Measurements from ENCODE around the gene NOLC1. TPM values are rescaled to one million over a fixed set of nuclear protein-coding genes. Genes with fewer than 3 reads are reported as not detected.

Gene NOLC1
- total and polyA plus RNA-seq, 4 donors = 11.6 to 26.3 (median 20.4) TPM

- WGBS = 5% methylated on average over 22 of the region's 22 CpGs
- Histone ChIP-seq H3K36me3 (ENCODE audit: control insufficient read depth in 4 of 4, insufficient read depth in 3 of 4, low read depth in 1 of 4, low read length in 3 of 4) (no peaks in the 10 kb centered on the region), H3K27me3 (ENCODE audit: control insufficient read depth in 4 of 4, insufficient read depth in 4 of 4, low read length in 3 of 4) (no peaks in the 10 kb centered on the region), H3K9me3 (ENCODE audit: control insufficient read depth in 4 of 4, low read length in 3 of 4) (no peaks in the 10 kb centered on the region), H3K9ac (ENCODE audit: low read depth in 1 of 2, low read length in 2 of 2) (peak overlapping the region; percentile 49 to 58), H3K27ac (ENCODE audit: low read depth in 1 of 2, low read length in 2 of 2) (peak overlapping the region; percentile 91 to 93), H3K4me3 (ENCODE audit: low read depth in 1 of 3, low read length in 3 of 3) (peak overlapping the region; percentile 68 to 89 (median 83)), H3K4me1 (ENCODE audit: control insufficient read depth in 4 of 4, insufficient read depth in 4 of 4, low read length in 3 of 4) (peaks cover 11 to 56% (median 41%) of the 10 kb centered on the region in 4 donors)
- peak; percentile 65 for DNase-seq (ENCODE audit: low spot score)
- TF ChIP-seq SP1 (IDR thresholded peaks at IDR 0.05) (peak; percentile 55), JUND (IDR thresholded peaks at IDR 0.05) (no peak), HNF4A (conservative IDR thresholded peaks at IDR 0.05) (peak in 1 of 2 donors; percentile 42)
Observed at GRCh38 chr10:102119417-102120141, 32.6 kb upstream of the NOLC1 start.

GRCh38 chr10:102120142-102120990 lies 31.8 kb upstream of the NOLC1 start, which contains the start of gene LDB1:
Gene LDB1, minus strand, starts transcription at chr10:102120368. Its CDS starts 258 bp downstream, at chr10:102120110.
- H3K4me1 ChIP-seq (ENCODE audit: control insufficient read depth in 4 of 4, insufficient read depth in 4 of 4, low read length in 3 of 4) = peaks cover 11 to 52% (median 37%) of the 10 kb centered on the region in 4 donors
- H3K9ac ChIP-seq (ENCODE audit: low read depth in 1 of 2, low read length in 2 of 2) = peak within 1 kb of the TSS; percentile 49 to 58
- H3K27ac ChIP-seq (ENCODE audit: low read depth in 1 of 2, low read length in 2 of 2) = peak within 1 kb of the TSS; percentile 91 to 93
- peak; percentile 7 for TF ChIP-seq SP1 (IDR thresholded peaks at IDR 0.05)
- TF ChIP-seq FOXA1 (IDR thresholded peaks at IDR 0.05) = no peak
- TF ChIP-seq YY1 (IDR thresholded peaks at IDR 0.05) = peak; percentile 24
- TF ChIP-seq RXRA (IDR thresholded peaks at IDR 0.05) = no peak
- no peak for TF ChIP-seq HNF4A (conservative IDR thresholded peaks at IDR 0.05)
- TF ChIP-seq HNF4G (IDR thresholded peaks at IDR 0.05) = no peak
- TF ChIP-seq REST (IDR thresholded peaks at IDR 0.05) = peak; percentile 17
- peak; percentile 74 for DNase-seq (ENCODE audit: low spot score)
- peak within 1 kb of the TSS; percentile 69 to 89 (median 83) for H3K4me3 ChIP-seq (ENCODE audit: low read depth in 1 of 3, low read length in 3 of 3)
- no peaks in the 10 kb centered on the region for H3K27me3 ChIP-seq (ENCODE audit: control insufficient read depth in 4 of 4, insufficient read depth in 4 of 4, low read length in 3 of 4)
- under 1% methylated on average over 104 of the region's 104 CpGs for WGBS
- no peaks in the 10 kb centered on the region for H3K9me3 ChIP-seq (ENCODE audit: control insufficient read depth in 4 of 4, low read length in 3 of 4)
- H3K36me3 ChIP-seq (ENCODE audit: control insufficient read depth in 4 of 4, insufficient read depth in 3 of 4, low read depth in 1 of 4, low read length in 3 of 4) = no peaks in the 10 kb centered on the region

- Histone ChIP-seq H3K9me3 (ENCODE audit: control insufficient read depth in 4 of 4, low read length in 3 of 4) (no peaks in the 10 kb centered on the region), H3K36me3 (ENCODE audit: control insufficient read depth in 4 of 4, insufficient read depth in 3 of 4, low read depth in 1 of 4, low read length in 3 of 4) (no peaks in the 10 kb centered on the region), H3K4me3 (ENCODE audit: low read depth in 1 of 3, low read length in 3 of 3) (peak overlapping the region; percentile 69 to 89 (median 83)), H3K4me1 (ENCODE audit: control insufficient read depth in 4 of 4, insufficient read depth in 4 of 4, low read length in 3 of 4) (peaks cover 11 to 45% (median 32%) of the 10 kb centered on the region in 4 donors), H3K9ac (ENCODE audit: low read depth in 1 of 2, low read length in 2 of 2) (peak overlapping the region; percentile 5 to 39), H3K27me3 (ENCODE audit: control insufficient read depth in 4 of 4, insufficient read depth in 4 of 4, low read length in 3 of 4) (no peaks in the 10 kb centered on the region), H3K27ac (ENCODE audit: low read depth in 1 of 2, low read length in 2 of 2) (peak overlapping the region; percentile 91 to 93)
- 48% methylated on average over 15 of the region's 15 CpGs for WGBS
- DNase-seq (ENCODE audit: low spot score) = no peak
- no peak for TF ChIP-seq NR2F2 (IDR thresholded peaks at IDR 0.05)
- TF ChIP-seq ATF3 (IDR thresholded peaks at IDR 0.05) = no peak
- no peak for TF ChIP-seq FOXA1 (IDR thresholded peaks at IDR 0.05)
- TF ChIP-seq HNF4G (IDR thresholded peaks at IDR 0.05) = no peak
- no peak for TF ChIP-seq SP1 (IDR thresholded peaks at IDR 0.05)
- TF ChIP-seq TAF1 (conservative IDR thresholded peaks at IDR 0.05) = no peak
- no peak for TF ChIP-seq HNF4A (conservative IDR thresholded peaks at IDR 0.05)
- no peak for TF ChIP-seq CTCF (IDR thresholded peaks at IDR 0.05; ENCODE audit: low read depth, low read length, missing input control)
- TF ChIP-seq FOXA2 (IDR thresholded peaks at IDR 0.05) = no peak
- TF ChIP-seq EGR1 (IDR thresholded peaks at IDR 0.05; ENCODE audit: low read depth in 2 of 2) = no peak
- TF ChIP-seq RAD21 (IDR thresholded peaks at IDR 0.05) = no peak
- TF ChIP-seq ZBTB33 (IDR thresholded peaks at IDR 0.05) = no peak
- TF ChIP-seq GABPA (IDR thresholded peaks at IDR 0.05 in 1 of 2, conservative IDR thresholded peaks at IDR 0.05 in 1 of 2) = no peak
Observed at GRCh38 chr10:102120991-102121738, 31.0 kb upstream of the NOLC1 start.

All from liver (tissue), 9 donors.